Measurements from ENCODE around the gene TECR.
"Not testable (repeated sequence)": the region's sequence is repeated elsewhere in the genome, so short reads cannot be mapped to it uniquely, and the experiment has no call there.

Gene TECR

DNA sequence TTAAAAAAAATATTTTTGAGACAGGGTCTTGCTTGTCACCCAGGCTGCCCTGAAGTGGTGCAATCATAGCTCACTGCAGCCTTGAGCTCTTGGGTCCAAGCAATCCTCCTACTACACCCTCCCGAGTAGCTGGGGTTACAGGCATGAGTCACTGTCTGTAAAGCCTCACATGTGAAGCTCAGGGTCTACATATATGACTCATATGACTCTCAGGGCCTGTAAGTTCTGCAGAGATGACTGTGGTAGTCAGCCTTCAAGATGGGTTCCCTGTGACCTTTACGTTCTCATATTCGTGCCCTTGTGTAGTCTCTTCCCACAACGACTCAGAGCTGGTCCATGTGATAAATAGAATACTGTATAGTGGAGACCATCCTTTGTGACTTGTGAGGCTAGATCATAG lies 60.0 kb downstream of the TECR start:
- peak in 1 of 3 experiments; percentile 22 for DNase-seq (ENCODE audit: low read depth in 3 of 3)

DNA sequence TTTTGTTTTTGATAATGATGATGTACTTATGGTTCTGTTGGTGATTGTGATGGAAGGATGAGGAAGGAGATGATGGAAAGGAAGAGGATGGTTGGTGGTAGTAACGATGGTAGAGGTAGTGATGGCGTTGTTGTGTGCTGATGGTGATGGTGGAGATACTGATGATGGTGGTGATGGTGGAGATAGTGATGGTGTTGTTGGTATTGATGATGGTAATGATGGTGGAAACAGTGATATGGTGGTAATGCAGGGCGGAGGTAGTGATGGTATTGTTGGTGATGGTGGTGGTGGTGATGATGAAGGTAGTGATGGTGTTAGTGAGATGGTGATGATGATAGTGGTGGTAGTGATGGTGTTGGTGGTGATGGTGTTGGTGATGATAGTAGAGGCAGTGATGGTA lies 66.2 kb downstream of the TECR start:
- no peak for DNase-seq (ENCODE audit: low read depth in 3 of 3)

DNA sequence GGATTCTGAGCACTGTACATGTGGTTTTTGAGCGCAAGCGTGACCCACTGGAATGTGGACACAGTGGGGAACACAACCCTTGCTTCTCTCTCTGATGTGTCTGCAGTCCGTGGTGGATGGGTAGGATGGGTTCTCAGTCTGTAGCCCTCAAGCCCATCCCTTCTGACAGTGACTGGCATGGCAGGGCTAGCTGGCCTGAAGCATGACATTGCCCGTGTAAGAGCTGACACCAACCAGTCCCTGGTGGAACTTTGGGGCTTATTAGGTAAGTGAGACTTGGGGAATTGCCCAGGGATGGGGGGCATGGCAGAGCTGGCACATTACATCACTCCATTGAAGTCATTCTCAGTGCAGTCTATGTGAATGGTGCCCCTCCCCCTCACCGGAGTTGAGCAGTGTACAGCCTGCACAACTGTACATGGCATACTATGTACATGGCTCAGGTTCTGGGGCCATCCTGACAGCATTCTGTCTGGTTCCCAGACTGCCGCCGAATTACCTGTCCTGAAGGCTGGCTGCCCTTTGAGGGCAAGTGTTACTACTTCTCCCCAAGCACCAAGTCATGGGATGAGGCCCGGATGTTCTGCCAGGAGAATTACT lies 70.3 kb downstream of the TECR start:
- DNase-seq (ENCODE audit: low read depth in 3 of 3) = no peak

DNA sequence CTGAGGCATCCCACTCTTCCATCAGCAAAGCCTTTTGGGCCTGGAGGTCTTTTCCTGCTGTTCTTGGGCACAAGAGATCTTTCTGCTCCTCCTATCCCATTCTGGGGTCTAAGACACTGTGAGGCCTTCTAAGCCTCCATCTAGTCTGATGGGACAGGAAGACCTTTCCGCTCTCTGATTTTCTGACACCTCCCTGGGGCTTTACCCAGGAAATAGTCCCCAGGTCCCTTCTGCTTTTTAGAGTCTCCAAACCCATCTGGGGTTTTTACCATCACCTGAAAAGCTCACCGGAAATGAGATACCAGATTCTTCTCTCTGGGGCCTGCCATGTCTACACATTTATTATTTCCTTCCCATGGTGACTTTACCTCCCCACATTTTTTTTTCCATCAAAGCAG lies 74.6 kb downstream of the TECR start:
- DNase-seq (ENCODE audit: low read depth in 3 of 3) = no peak

DNA sequence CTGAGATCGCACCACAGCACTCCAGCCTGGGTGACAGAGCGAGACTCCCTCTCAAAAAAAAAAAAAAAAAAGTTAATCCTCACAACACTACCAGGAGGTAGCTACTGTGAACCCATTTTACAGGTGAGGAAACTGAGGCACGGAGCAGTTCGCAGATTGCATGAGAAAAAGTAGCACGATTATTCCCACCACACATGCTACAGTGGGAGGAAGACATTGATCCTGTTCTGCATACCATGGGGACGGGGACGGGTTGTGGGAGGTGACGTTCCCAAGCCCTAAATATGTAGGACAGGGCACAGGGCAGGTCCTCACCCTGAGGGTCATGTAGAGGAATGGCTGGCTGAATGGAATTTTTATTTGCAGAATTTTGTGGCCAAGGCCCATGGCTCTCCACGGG lies 77.2 kb downstream of the TECR start:
- DNase-seq (ENCODE audit: low read depth in 3 of 3) = no peak

DNA sequence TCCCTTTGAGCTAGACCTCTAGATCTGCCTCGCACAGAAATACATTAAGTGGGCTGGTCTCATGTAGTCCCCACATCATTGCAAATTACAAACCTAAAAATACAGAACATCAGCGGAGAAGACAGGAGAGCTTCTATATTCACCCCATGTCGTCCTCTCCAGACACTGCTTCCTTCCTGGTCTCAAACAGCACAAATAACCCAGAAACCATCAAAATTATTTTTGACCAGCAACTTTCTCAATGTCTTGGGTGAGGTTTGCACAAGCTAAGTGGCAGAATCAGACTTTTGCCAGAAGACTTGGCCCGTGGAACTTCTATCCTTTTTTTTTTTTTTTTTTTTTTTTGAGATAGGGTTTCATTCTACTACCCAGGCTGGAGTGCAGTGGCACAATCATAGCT lies 81.7 kb downstream of the TECR start:
- no peak for DNase-seq (ENCODE audit: low read depth in 3 of 3)

DNA sequence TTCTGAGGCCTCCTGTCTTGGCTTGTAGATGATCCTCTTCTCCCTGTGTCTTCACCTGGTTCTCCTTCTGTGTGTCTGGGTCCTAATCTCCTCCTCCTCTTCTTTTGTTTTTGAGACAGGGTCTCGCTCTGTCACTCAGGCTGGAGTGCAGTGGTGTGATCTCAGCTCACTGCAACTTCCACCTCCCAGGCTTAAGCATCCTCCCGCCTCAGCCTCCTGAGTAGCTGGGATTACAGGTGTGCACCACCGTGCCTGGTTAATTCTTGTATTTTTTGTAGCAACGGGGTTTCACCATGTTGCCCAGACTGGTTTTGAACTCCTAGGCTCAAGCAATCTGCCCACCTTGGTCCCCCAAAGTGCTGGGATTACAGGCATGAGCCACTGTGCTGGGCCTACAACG lies 82.8 kb downstream of the TECR start:
- DNase-seq (ENCODE audit: low read depth in 3 of 3) = not testable (repeated sequence)

DNA sequence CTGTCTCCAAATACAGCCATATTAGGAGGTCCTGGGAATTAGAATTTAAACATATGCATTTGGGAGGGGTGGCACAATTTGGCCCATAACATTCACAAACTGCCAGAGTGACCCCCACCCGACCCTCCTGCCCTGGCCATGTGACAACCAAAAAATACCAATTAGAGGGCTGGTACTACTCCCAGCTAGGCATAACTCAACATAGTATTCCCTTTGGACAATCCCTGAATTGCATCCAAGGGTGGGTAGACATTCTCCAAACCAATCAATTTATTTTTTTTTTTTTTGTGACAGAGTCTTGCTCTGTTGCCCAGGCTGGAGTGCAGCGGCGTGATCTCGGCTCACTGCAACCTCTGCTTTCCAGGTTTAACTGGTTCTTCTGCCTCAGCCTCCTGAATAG lies 83.3 kb downstream of the TECR start:
- DNase-seq (ENCODE audit: low read depth in 3 of 3) = no peak

DNA sequence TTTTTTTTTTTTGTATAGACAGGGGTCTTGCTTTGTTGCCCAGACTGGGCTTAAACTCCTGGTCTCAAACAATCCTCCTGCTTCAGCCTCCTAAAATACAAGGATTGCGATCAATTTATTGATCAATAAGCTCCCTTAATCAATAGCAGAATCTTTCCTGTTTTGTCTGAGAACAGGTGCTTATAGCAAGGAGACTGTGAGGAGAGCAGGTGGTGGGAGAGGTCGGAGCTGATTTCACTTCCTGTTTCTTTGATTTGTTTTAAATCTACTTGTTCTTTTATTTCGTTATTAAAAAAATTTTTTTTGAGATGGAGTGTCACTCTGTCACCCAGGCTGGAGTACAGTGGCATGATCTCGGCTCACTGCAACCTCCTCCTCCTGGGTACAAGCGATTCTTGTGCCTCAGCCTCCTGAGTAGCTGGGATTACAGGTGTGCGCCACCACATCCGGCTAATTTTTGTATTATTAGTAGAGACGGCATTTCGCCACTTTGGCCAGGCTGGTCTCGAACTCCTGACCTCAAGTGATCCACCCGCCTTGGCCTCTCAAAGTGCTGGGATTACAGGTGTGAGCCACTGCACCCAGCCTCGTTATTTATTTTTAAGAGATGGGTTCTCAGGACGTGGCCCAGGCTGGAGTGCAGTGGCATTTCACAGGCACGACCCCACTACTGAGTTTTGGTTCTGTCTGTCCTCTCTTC lies 84.2 kb downstream of the TECR start:
- not testable (repeated sequence) for DNase-seq (ENCODE audit: low read depth in 3 of 3)

DNA sequence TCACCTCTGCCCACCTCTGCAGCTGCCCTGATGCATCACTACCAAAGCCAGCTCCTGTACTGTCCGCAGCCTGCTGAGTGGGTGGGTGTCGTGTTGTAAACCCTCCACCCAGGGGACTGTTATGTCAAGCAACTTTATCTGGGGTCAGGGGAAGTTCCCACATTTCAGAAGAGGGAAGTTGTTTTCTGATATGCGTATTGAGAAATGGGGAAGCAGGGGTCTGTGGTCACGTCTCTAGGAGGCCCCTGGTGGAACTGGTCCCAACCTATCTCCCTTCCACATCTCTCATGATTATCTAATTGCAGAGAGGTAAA lies 84.7 kb downstream of the TECR start:
- DNase-seq (ENCODE audit: low read depth in 3 of 3) = no peak

Measured in stimulated activated CD4-positive, alpha-beta T cell treated with anti-CD3 and anti-CD28 coated beads, TNF-alpha, amount 100 ng/mL, for 24 hours (primary cell).